A549 (cell line): ENCODE results near the gene TXNRD1.
A peak's percentile ranks its signal among the peaks of the same experiment; 100 is the strongest.

Source experiments
- CEBPB ChIP-seq, 2 experiments: fragments of >200 bp in 1 of 2; sonication (Bioruptor Twin) in 1 of 2; formaldehyde crosslinking in 1 of 2; IDR thresholded peaks; 2 replicates each; pipeline ENCODE4 v1.6.1; 2012 to 2016
- CHD4 ChIP-seq: fragments of 200-600 bp; sonication (generic); IDR thresholded peaks from 2 replicates; pipeline ENCODE4 v1.6.1; 2016; ENCODE audit warnings: antibody characterized with exemption, mild to moderate bottlenecking, borderline replicate concordance
- POLR2A ChIP-seq: IDR thresholded peaks from 2 replicates; pipeline ENCODE4 v1.6.1; 2012; ENCODE audit warnings: mild to moderate bottlenecking, low read length
- RFX5 ChIP-seq: fragments of 450-650 bp; IDR thresholded peaks from 2 replicates; pipeline ENCODE4 v1.7.1; 2014; ENCODE audit warnings: antibody characterized with exemption, mild to moderate bottlenecking, moderate library complexity
- SMC3 ChIP-seq: fragments of >200 bp; sonication (Bioruptor Twin); formaldehyde crosslinking; IDR thresholded peaks from 3 replicates; pipeline ENCODE4 v1.6.1; 2018; ENCODE audit warnings: inconsistent platforms
- TF ChIP-seq, protein P1 (sequence below): fragments of >200 bp; sonication (Bioruptor Twin); formaldehyde crosslinking; IDR thresholded peaks from 3 replicates; pipeline ENCODE4 v1.5.1; 2016
- TF ChIP-seq, protein P2 (sequence below): fragments of 150-350 bp; IDR thresholded peaks from 2 replicates; pipeline ENCODE4 v1.6.1; 2014; ENCODE audit warnings: low read depth, mild to moderate bottlenecking, low read length

DNA sequence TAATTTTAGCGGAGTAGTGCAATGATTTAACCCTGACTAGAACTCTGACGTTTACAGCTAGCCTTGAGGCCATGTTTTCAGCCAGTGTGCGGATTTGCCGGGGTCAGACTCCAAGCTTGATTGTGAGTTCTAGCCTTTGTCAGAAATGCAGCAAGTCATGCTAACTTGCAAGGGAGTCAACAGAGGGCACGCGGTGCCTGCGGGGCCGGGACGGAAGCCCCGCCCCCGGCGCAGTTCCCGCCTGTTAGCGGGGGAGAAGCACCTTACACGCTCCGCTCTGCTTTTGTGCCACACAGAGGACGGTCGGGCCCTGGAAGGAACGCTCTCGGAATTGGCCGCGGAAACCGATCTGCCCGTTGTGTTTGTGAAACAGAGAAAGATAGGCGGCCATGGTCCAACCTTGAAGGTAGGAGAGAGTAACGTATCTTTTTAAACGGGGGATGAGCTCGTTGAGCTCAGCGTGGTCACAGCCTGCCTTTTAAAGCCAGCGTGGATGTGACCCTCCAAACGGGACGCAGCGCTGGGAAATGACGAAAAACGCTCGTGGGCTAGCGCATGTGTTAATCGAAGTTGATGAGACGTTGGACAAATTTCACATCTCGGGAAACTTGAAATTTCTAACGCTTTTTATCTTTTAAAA, 73.2 kb downstream of the TXNRD1 start:
- TF ChIP-seq, protein P1, sequence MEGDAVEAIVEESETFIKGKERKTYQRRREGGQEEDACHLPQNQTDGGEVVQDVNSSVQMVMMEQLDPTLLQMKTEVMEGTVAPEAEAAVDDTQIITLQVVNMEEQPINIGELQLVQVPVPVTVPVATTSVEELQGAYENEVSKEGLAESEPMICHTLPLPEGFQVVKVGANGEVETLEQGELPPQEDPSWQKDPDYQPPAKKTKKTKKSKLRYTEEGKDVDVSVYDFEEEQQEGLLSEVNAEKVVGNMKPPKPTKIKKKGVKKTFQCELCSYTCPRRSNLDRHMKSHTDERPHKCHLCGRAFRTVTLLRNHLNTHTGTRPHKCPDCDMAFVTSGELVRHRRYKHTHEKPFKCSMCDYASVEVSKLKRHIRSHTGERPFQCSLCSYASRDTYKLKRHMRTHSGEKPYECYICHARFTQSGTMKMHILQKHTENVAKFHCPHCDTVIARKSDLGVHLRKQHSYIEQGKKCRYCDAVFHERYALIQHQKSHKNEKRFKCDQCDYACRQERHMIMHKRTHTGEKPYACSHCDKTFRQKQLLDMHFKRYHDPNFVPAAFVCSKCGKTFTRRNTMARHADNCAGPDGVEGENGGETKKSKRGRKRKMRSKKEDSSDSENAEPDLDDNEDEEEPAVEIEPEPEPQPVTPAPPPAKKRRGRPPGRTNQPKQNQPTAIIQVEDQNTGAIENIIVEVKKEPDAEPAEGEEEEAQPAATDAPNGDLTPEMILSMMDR: no peak
- TF ChIP-seq CHD4 (no peak), SMC3 (peak; percentile 17; the same call in 1 of the 3 replicates), CEBPB (IDR thresholded peaks at IDR 0.05) (no peak), RFX5 (no peak), POLR2A (peak; percentile 89)
- TF ChIP-seq, protein P2, sequence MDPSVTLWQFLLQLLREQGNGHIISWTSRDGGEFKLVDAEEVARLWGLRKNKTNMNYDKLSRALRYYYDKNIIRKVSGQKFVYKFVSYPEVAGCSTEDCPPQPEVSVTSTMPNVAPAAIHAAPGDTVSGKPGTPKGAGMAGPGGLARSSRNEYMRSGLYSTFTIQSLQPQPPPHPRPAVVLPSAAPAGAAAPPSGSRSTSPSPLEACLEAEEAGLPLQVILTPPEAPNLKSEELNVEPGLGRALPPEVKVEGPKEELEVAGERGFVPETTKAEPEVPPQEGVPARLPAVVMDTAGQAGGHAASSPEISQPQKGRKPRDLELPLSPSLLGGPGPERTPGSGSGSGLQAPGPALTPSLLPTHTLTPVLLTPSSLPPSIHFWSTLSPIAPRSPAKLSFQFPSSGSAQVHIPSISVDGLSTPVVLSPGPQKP: no peak
